GM08714 (cell line): ENCODE data around the gene KCNQ1.

ENCODE experiments used
- H3K4me3 ChIP-seq: fragments of 200-500 bp; sonication (Bioruptor generic); 2 replicates; pipeline ENCODE4 v1.5.1; 2014; ENCODE audit warnings: mild to moderate bottlenecking, low read length, inconsistent platforms
- ZNF274 ChIP-seq: IDR thresholded peaks from 2 replicates; pipeline ENCODE4 v1.6.1; 2012; ENCODE audit warnings: mild to moderate bottlenecking, low read depth, low read length

KCNQ1 gene

DNA sequence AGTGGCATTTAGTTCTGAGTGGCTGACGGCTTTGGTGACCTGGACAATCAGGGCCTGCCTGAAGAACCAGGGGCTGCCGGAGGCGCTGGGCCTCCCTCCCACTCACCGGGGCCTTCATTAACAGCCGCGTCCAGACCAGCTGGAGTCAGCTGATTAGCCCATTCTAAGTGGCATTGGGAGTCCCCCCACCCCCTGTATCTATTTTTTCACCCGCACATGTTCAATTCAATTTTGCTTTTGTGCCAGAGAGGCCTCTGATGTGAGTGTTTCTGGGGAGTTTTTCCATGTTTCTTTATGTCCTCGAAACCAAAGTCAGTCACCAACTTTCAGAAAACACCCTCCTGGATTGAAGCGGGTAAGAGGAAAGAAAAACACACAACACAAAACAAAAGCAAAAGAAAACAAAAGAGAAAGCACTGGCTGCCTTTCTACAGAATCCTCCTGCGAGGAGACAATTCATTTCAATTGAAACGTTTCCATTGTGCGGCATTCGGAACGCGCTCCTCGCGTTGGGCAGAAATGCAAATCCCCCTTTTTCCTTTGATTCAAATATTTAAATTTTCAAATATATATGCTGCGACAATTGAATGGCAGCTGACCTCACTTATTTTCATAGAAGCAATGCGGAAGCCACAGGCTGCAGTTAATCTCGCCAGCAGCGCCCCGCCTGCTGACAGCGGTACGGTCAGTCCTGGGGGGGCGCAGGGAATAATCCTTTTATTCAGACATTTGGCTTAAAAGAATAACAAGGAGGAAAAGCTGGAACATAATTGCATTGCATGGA lies 423.1 kb downstream of the KCNQ1 start:
- no peak overlapping the region for H3K4me3 ChIP-seq
- no peak for TF ChIP-seq ZNF274

DNA sequence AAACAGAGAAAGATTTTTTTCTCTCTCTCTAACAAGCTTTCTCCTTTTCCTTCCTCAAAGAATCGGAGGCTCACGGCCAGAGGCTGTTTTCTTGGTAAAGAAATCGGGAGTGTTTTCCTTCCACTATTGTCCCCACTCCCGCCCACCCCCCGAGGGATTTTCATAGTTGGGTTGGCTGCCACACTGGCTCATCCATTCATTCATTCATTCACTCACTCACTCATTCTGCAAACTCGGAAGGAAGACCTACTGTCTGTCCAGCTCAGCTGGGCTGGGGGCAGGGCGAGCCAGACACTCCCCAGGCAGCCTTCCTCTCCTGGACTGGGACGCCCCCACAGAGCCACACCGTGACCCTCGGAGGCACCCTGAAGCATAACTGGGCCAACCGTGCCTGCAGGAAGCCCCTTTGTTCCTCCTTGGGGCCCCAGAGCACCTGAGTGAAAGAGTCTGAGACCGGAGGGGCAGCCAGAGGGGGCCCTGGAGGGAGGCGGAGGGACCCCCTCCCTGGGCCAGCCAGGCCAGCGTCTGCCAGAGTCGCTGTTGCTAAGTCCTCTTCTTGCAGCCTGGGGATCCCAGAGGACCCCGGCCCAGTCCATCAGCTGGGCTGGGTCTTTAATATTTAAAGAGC lies 423.8 kb downstream of the KCNQ1 start:
- no peak overlapping the region for H3K4me3 ChIP-seq
- no peak for TF ChIP-seq ZNF274

- H3K4me3 ChIP-seq: no peak overlapping the region
- no peak for TF ChIP-seq ZNF274
Observed at GRCh38 chr11:2869134-2869526, 424.3 kb downstream of the KCNQ1 start.

GRCh38 chr11:2869561-2870427 lies 425.0 kb downstream of the KCNQ1 start:
- no peak for TF ChIP-seq ZNF274
- no peak overlapping the region for H3K4me3 ChIP-seq

DNA sequence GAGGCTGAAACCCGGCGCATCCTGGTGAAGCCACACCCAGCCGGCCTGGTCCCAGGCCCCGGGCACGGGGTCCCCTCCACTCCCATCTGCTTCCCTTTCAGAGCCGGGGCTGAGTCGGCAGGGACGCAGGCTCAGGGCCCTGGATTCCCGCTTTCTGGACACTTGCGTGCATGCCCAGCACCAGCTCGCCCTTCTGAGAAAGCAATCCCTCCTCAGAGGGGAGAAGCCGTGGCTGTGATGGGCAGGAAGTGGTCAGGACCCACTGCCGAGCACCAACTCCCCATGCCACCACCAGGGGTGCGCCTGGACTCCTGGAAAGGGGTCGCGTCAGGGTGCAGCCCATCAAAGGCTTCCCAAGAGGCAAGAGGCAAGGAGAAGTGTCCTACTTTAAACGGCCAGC lies 425.7 kb downstream of the KCNQ1 start:
- no peak overlapping the region for H3K4me3 ChIP-seq
- TF ChIP-seq ZNF274: no peak

GRCh38 chr11:2870969-2871680 lies 426.3 kb downstream of the KCNQ1 start:
- H3K4me3 ChIP-seq: no peak overlapping the region
- TF ChIP-seq ZNF274: no peak

DNA sequence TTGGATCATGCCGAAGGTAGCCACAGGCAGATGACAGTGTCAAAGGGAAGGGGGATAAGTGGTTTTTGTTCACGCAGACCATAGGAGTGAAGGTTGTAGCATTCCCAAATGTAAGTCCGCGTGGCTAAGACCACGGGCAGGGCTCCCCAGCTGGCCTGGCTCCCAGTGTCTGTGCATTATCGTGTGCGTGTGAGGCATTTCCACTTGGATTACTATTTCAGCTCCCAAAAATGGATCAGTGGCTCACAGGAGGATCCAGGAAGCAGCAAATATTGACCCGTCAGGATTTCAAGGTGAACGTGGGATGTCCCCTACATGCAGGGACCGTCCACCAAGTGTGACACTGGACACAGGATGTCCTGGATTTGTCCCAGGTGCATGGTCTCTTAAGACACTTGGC lies 430.2 kb downstream of the KCNQ1 start:
- no peak overlapping the region for H3K4me3 ChIP-seq
- no peak for TF ChIP-seq ZNF274

- no peak overlapping the region for H3K4me3 ChIP-seq
- no peak for TF ChIP-seq ZNF274
Observed at GRCh38 chr11:2877474-2877873, 432.7 kb downstream of the KCNQ1 start.

GRCh38 chr11:2878782-2879181 lies 434.0 kb downstream of the KCNQ1 start:
- no peak for TF ChIP-seq ZNF274
- H3K4me3 ChIP-seq: no peak overlapping the region

DNA sequence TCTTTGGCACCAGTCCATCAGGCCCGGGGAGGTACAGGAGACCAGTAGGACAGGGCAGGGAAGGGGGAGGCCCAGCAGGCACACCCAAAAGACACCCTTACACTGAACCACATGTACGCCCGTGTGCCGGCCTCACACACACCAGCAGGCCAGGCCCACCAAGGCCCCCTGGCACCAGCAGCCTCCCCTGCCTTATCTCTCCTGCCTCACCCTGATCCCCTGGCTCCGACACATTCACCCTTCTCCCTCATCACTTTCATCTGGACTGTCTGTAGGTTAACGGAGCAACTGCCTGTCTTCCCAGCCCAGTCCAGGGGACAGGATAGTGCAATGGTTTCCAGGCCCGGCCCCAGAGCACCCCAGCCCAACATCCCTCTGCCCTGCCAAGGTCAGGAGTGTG lies 435.8 kb downstream of the KCNQ1 start:
- H3K4me3 ChIP-seq: no peak overlapping the region
- no peak for TF ChIP-seq ZNF274

- no peak for TF ChIP-seq ZNF274
- H3K4me3 ChIP-seq: no peak overlapping the region
Observed at GRCh38 chr11:2881076-2881980, 436.5 kb downstream of the KCNQ1 start.

DNA sequence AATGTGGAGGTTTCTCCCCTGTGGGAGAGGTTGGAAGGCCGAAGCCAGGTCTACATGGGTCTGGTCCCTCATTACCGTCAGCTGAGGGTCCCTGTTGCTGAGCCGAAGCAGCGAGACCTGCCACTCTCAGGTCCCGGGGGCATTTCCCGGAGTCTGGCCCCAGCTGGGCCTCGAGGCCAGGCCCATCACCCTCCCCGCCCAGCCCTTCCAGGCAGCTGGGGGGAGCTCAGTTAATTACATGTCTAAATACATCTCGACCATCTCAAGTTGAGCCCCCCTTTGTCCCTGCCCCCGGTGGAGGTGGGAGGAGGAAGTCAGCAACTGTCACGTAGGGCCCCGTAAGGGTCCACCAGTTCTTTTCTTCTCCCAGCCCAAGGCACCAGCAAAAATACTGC lies 437.2 kb downstream of the KCNQ1 start:
- no peak for TF ChIP-seq ZNF274
- H3K4me3 ChIP-seq: no peak overlapping the region
